Mucosa of rectum (tissue), 2 donors: ENCODE measurements around the gene THPO.

ENCODE experiments used
- H3K27ac ChIP-seq, 2 donors: one replicate each; pipeline ENCODE4 v1.7.0; 2013; ENCODE audit warnings: inconsistent platforms in 2 of 2, low read depth in 2 of 2, low read length in 2 of 2
- H3K27me3 ChIP-seq, 2 donors: one replicate each; pipeline ENCODE4 v1.7.0; 2013; ENCODE audit warnings: low read length in 2 of 2; ENCODE audit not compliant: control insufficient read depth in 2 of 2, insufficient read depth in 2 of 2
- H3K36me3 ChIP-seq, 2 donors: one replicate each; pipeline ENCODE4 v1.7.0; 2013; ENCODE audit warnings: low read length in 2 of 2; ENCODE audit not compliant: control insufficient read depth in 2 of 2, insufficient read depth in 2 of 2
- H3K4me1 ChIP-seq, 2 donors: one replicate each; pipeline ENCODE4 v1.7.0; 2013; ENCODE audit warnings: low read length in 2 of 2, mild to moderate bottlenecking in 1 of 2; ENCODE audit not compliant: control insufficient read depth in 2 of 2, insufficient read depth in 2 of 2
- H3K4me3 ChIP-seq, 2 donors: one replicate each; pipeline ENCODE4 v1.7.0; 2013; ENCODE audit warnings: low read length in 2 of 2
- H3K9ac ChIP-seq, 2 donors: one replicate each; pipeline ENCODE4 v1.7.0; 2013; ENCODE audit warnings: low read length in 2 of 2, low read depth in 1 of 2, mild to moderate bottlenecking in 1 of 2
- H3K9me3 ChIP-seq, 2 donors: one replicate each; pipeline ENCODE4 v1.7.0; 2013; ENCODE audit warnings: low read length in 2 of 2; ENCODE audit not compliant: control insufficient read depth in 2 of 2
- donor health status: healthy.
- donor health status: Normal muscosa, but diverticular disease.

THPO gene

DNA sequence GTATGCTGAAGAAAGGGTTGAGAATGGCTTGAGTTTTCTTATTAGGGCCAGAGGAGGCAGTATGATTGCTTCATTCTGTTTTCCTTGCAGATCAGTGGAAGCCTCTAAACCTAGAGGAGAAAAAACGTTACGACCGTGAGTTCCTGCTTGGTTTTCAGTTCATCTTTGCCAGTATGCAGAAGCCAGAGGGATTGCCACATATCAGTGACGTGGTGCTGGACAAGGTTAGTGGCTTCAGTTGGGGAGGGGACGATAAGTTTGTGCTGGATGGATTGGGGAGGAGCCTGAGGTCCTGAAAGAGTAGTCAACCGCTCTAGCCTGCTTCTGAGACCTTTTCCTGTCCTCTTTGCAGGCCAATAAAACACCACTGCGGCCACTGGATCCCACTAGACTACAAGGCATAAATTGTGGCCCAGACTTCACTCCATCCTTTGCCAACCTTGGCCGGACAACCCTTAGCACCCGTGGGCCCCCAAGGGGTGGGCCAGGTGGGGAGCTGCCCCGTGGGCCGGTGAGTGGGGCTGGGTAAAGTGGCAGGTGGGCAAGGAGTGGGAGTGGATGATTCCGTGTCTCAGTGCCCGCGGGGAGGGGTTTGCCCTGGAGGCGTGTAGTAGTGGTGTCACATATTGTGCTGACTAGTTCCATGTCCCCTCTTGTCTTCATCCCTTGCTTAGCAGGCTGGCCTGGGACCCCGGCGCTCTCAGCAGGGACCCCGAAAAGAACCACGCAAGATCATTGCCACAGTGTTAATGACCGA lies 55.1 kb downstream of the THPO start:
- H3K9me3 ChIP-seq = no peaks in the 10 kb centered on the region
- no peak overlapping the region for H3K9ac ChIP-seq
- peaks cover 77 to 80% of the 10 kb centered on the region in 2 donors for H3K36me3 ChIP-seq
- H3K27ac ChIP-seq = no peak overlapping the region
- H3K27me3 ChIP-seq = no peaks in the 10 kb centered on the region
- peaks cover 12 to 18% of the 10 kb centered on the region in 2 donors for H3K4me1 ChIP-seq
- H3K4me3 ChIP-seq = no peak overlapping the region
